K562 (cell line): ENCODE results near the gene SYVN1. TPM values are rescaled to one million over a fixed set of nuclear protein-coding genes. Genes with fewer than 3 reads are reported as not detected.

Source experiments
- BRD9 ChIP-seq: fragments of 450-650 bp; IDR thresholded peaks from 2 replicates; pipeline ENCODE4 v1.6.1; 2018; ENCODE audit warnings: low read depth; ENCODE audit not compliant: partially characterized antibody
- BRF1 ChIP-seq: IDR thresholded peaks from 3 replicates; pipeline ENCODE4 v1.6.1; 2011; ENCODE audit warnings: borderline replicate concordance, mild to moderate bottlenecking; ENCODE audit not compliant: insufficient read length; ENCODE audit errors: extremely low read depth
- CCNT2 ChIP-seq: IDR thresholded peaks from 2 replicates; pipeline ENCODE4 v1.6.1; 2011; ENCODE audit warnings: borderline replicate concordance, low read depth, mild to moderate bottlenecking, moderate library complexity, mixed read lengths, low read length; ENCODE audit not compliant: insufficient read length; ENCODE audit errors: extremely low read depth
- FOXA1 ChIP-seq: fragments of 450-650 bp; IDR thresholded peaks from 2 replicates; pipeline ENCODE4 v1.6.1; 2016; ENCODE audit warnings: mild to moderate bottlenecking, borderline replicate concordance
- GATAD2A ChIP-seq: fragments of 450-650 bp; IDR thresholded peaks from 2 replicates; pipeline ENCODE4 v1.6.1; 2017
- GTF2E2 ChIP-seq: fragments of 200-800 bp; sonication (Bioruptor generic); IDR thresholded peaks from 2 replicates; pipeline ENCODE4 v1.6.1; 2016; ENCODE audit warnings: missing genetic modification characterization, missing compliant biosample characterization
- ILK ChIP-seq: fragments of 450-650 bp; IDR thresholded peaks from 2 replicates; pipeline ENCODE4 v1.6.1; 2016; ENCODE audit warnings: missing genetic modification characterization, low read depth, mild to moderate bottlenecking, missing compliant biosample characterization, moderate library complexity, borderline replicate concordance
- NCOA2 ChIP-seq, 2 experiments: fragments of 450-650 bp; IDR thresholded peaks; 2 replicates each; pipeline ENCODE4 v1.6.1; 2018; ENCODE audit warnings: mild to moderate bottlenecking in 2 of 2, moderate library complexity in 1 of 2; ENCODE audit not compliant: partially characterized antibody in 2 of 2
- RBFOX2 ChIP-seq: fragments of 200-400 bp; formaldehyde crosslinking; IDR thresholded peaks from 2 replicates; pipeline ENCODE4 v1.6.1; 2017; ENCODE audit warnings: low read depth, mild to moderate bottlenecking, low read length, moderate library complexity
- SMC3 ChIP-seq: conservative IDR thresholded peaks from 2 replicates; pipeline ENCODE4 v1.6.1; 2011; ENCODE audit warnings: low read depth, low read length, improper control_type of control experiment; ENCODE audit not compliant: insufficient read depth
- ZNF217 ChIP-seq: sonication (generic); formaldehyde crosslinking; IDR thresholded peaks from 2 replicates; pipeline ENCODE4 v1.8.0; 2022; ENCODE audit warnings: mild to moderate bottlenecking, missing genetic modification reagents
- ZNF589 ChIP-seq: fragments of 200-800 bp; sonication (Bioruptor generic); IDR thresholded peaks from 2 replicates; pipeline ENCODE4 v1.6.1; 2016; ENCODE audit warnings: low read depth, missing genetic modification characterization, missing compliant biosample characterization
- polyA plus RNA-seq, 8 experiments: library from polyadenylated mRNA; depleted of rRNA in 4 of 8; stranded (reverse) in 5 of 8; unstranded in 3 of 8; fragments of >200 nt; fragmentation: Nextera tagmentation in 2 of 8; fragmentation: Illumina TruSeq in 1 of 8; extraction: Ambion mirVana in 2 of 8; extraction: Trizol in 1 of 8; gene quantifications; 2 replicates each; pipeline versions ENCODE4 v1.2.1 to v1.2.3, GENCODE V29; 2011 to 2014; ENCODE audit warnings: inconsistent platforms in 1 of 8, missing spikeins in 1 of 8
- total RNA-seq, 7 experiments: library from RNA; depleted of rRNA in 6 of 7; stranded (reverse); fragments of >200 nt in 6 of 7; fragmentation: Illumina TruSeq in 2 of 7; extraction: Trizol in 2 of 7; gene quantifications; 2 replicates each; pipeline versions ENCODE4 v1.2.1 to v1.2.3, GENCODE V29; 2011 to 2021; ENCODE audit warnings: low replicate concordance in 1 of 7
- TF ChIP-seq, protein P1 (sequence below), 2 experiments: fragments of 200-800 bp in 1 of 2; sonication (Bioruptor generic) in 1 of 2; sonication (generic) in 1 of 2; formaldehyde crosslinking in 1 of 2; IDR thresholded peaks in 1 of 2; conservative IDR thresholded peaks in 1 of 2; 2 replicates each; pipeline versions ENCODE4 v1.5.0 to v1.6.1; 2016 to 2020; ENCODE audit warnings: missing compliant biosample characterization in 1 of 2, missing genetic modification characterization in 1 of 2, missing genetic modification reagents in 1 of 2
- TF ChIP-seq, protein P2 (sequence below): fragments of 200-800 bp; sonication (Bioruptor generic); IDR thresholded peaks from 2 replicates; pipeline ENCODE4 v1.6.1; 2016; ENCODE audit warnings: missing genetic modification characterization, missing compliant biosample characterization
- TF ChIP-seq, protein P3 (sequence below): fragments of 450-650 bp; formaldehyde crosslinking; conservative IDR thresholded peaks from 2 replicates; pipeline ENCODE4 v1.4.0; 2022; ENCODE audit warnings: mild to moderate bottlenecking, missing genetic modification characterization
- TF ChIP-seq, protein P4 (sequence below): fragments of 450-650 bp; IDR thresholded peaks from one replicate; pipeline ENCODE4 v1.6.1; 2018; ENCODE audit warnings: mild to moderate bottlenecking, moderate library complexity; ENCODE audit not compliant: partially characterized antibody

Gene SYVN1
- total and polyA plus RNA-seq, 9 of the 15 experiments (the other 6 are each of a cell fraction or from before 2014, with no cell fraction given): 0.41 to 47.4 (median 9.9) TPM

DNA sequence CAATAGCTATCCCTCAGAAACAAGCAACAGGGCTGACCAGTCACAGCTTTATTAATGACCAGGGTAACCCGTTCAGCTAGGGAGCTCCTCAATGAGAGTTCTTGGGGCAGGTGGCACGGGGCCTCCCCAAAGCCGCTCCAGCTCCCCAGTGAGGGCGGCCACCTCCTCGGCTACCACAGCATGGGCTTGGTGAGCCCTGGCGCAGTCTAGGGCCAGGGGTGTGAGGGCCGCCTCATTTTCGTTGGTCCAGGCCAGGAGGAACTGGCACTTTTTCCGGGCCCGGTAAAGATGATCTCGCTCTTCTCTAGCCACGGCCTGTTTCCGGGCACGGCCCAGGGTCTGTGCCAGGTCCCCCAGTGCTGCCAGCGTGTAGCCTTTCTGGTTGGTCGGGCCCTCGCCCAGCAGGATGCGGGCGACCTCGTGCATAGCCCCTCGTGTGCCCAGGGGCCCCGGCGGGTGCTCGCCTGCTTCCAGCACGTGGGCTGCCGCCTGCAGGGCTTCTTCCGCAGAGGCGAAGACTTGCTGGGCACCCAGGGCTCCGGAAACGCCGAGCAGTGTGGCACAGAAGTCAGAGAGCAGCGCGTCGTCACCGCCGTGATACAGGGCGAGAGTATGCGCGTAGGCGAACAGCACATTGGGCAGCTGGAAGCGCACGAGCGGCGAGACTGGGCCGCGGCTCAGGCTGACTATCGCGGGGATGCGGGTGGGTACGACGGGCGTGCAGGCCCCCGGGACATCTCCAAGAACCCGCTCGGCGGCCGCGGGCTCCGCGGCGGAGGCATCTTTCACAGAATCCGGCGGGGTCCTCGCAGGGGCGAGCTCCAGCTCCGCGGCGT, 17.7 kb downstream of the SYVN1 start (continued):
- TF ChIP-seq, protein P1, sequence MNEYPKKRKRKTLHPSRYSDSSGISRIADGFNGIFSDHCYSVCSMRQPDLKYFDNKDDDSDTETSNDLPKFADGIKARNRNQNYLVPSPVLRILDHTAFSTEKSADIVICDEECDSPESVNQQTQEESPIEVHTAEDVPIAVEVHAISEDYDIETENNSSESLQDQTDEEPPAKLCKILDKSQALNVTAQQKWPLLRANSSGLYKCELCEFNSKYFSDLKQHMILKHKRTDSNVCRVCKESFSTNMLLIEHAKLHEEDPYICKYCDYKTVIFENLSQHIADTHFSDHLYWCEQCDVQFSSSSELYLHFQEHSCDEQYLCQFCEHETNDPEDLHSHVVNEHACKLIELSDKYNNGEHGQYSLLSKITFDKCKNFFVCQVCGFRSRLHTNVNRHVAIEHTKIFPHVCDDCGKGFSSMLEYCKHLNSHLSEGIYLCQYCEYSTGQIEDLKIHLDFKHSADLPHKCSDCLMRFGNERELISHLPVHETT (CRISPR knock-in tag; conservative IDR thresholded peaks at IDR 0.05 in 1 of 2, IDR thresholded peaks at IDR 0.05 in 1 of 2): no peak
- no peak; the same call in 1 of the 2 replicates for TF ChIP-seq GTF2E2 (tag)
- TF ChIP-seq SMC3: no peak
- TF ChIP-seq GATAD2A: no peak
- TF ChIP-seq CCNT2: peak; percentile 10
- TF ChIP-seq, protein P2, sequence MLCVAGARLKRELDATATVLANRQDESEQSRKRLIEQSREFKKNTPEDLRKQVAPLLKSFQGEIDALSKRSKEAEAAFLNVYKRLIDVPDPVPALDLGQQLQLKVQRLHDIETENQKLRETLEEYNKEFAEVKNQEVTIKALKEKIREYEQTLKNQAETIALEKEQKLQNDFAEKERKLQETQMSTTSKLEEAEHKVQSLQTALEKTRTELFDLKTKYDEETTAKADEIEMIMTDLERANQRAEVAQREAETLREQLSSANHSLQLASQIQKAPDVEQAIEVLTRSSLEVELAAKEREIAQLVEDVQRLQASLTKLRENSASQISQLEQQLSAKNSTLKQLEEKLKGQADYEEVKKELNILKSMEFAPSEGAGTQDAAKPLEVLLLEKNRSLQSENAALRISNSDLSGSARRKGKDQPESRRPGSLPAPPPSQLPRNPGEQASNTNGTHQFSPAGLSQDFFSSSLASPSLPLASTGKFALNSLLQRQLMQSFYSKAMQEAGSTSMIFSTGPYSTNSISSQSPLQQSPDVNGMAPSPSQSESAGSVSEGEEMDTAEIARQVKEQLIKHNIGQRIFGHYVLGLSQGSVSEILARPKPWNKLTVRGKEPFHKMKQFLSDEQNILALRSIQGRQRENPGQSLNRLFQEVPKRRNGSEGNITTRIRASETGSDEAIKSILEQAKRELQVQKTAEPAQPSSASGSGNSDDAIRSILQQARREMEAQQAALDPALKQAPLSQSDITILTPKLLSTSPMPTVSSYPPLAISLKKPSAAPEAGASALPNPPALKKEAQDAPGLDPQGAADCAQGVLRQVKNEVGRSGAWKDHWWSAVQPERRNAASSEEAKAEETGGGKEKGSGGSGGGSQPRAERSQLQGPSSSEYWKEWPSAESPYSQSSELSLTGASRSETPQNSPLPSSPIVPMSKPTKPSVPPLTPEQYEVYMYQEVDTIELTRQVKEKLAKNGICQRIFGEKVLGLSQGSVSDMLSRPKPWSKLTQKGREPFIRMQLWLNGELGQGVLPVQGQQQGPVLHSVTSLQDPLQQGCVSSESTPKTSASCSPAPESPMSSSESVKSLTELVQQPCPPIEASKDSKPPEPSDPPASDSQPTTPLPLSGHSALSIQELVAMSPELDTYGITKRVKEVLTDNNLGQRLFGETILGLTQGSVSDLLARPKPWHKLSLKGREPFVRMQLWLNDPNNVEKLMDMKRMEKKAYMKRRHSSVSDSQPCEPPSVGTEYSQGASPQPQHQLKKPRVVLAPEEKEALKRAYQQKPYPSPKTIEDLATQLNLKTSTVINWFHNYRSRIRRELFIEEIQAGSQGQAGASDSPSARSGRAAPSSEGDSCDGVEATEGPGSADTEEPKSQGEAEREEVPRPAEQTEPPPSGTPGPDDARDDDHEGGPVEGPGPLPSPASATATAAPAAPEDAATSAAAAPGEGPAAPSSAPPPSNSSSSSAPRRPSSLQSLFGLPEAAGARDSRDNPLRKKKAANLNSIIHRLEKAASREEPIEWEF (CRISPR knock-in tag): no peak
- TF ChIP-seq FOXA1: no peak
- TF ChIP-seq NCOA2 (IDR thresholded peaks at IDR 0.05; ENCODE audit: partially characterized antibody in 2 of 2): no peak
- TF ChIP-seq, protein P3, sequence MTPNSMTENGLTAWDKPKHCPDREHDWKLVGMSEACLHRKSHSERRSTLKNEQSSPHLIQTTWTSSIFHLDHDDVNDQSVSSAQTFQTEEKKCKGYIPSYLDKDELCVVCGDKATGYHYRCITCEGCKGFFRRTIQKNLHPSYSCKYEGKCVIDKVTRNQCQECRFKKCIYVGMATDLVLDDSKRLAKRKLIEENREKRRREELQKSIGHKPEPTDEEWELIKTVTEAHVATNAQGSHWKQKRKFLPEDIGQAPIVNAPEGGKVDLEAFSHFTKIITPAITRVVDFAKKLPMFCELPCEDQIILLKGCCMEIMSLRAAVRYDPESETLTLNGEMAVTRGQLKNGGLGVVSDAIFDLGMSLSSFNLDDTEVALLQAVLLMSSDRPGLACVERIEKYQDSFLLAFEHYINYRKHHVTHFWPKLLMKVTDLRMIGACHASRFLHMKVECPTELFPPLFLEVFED: no peak
- no peak for TF ChIP-seq ZNF217 (CRISPR knock-in tag)
- no peak for TF ChIP-seq RBFOX2
- TF ChIP-seq, protein P4, sequence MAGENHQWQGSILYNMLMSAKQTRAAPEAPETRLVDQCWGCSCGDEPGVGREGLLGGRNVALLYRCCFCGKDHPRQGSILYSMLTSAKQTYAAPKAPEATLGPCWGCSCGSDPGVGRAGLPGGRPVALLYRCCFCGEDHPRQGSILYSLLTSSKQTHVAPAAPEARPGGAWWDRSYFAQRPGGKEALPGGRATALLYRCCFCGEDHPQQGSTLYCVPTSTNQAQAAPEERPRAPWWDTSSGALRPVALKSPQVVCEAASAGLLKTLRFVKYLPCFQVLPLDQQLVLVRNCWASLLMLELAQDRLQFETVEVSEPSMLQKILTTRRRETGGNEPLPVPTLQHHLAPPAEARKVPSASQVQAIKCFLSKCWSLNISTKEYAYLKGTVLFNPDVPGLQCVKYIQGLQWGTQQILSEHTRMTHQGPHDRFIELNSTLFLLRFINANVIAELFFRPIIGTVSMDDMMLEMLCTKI: no peak
- no peak for TF ChIP-seq BRD9
- no peak for TF ChIP-seq BRF1
- no peak for TF ChIP-seq ILK
- TF ChIP-seq ZNF589 (CRISPR knock-in tag): no peak
